T-helper 2 cell (primary cell): ENCODE data around the gene CNGA3.
A peak's percentile ranks its signal among the peaks of the same experiment; 100 is the strongest.
"Not testable (repeated sequence)": the region's sequence is repeated elsewhere in the genome, so short reads cannot be mapped to it uniquely, and the experiment has no call there.

Experiments used
- DNase-seq, 5 experiments: peaks; one replicate each; pipeline versions ENCODE4 v3.0.0 to v3.0.0-alpha.2; 2012 to 2022
- total RNA-seq, 2 donors: gene quantifications; one replicate each; lab custom pipeline; 2026; lab: John Stamatoyannopoulos, UW

Gene CNGA3
- 0 reads per million in 2 donors for total RNA-seq

GRCh38 chr2:98346311-98347236 lies at the start of gene CNGA3:
Gene CNGA3 (plus strand): TSS chr2:98346456. CDS start chr2:98369976, 23,520 bp downstream.
- peak in 1 of 5 experiments; percentile 11 for DNase-seq

GRCh38 chr2:98297817-98298682 lies 48.2 kb upstream of the CNGA3 start:
- no peak for DNase-seq

- DNase-seq = no peak
Measured at GRCh38 chr2:98298683-98299164, 47.5 kb upstream of the CNGA3 start.

GRCh38 chr2:98299211-98299905 lies 46.9 kb upstream of the CNGA3 start:
- no peak for DNase-seq

GRCh38 chr2:98300141-98300874 lies 45.9 kb upstream of the CNGA3 start:
- no peak for DNase-seq

- DNase-seq = no peak
Measured at GRCh38 chr2:98301469-98301868, 44.8 kb upstream of the CNGA3 start.

GRCh38 chr2:98307131-98307696 lies 39.0 kb upstream of the CNGA3 start:
- not testable (repeated sequence) for DNase-seq

GRCh38 chr2:98308068-98308467 lies 38.2 kb upstream of the CNGA3 start:
- no peak for DNase-seq

GRCh38 chr2:98308532-98308931 lies 37.7 kb upstream of the CNGA3 start:
- no peak for DNase-seq

GRCh38 chr2:98309580-98309979 lies 36.7 kb upstream of the CNGA3 start:
- DNase-seq = no peak

GRCh38 chr2:98310010-98310409 lies 36.2 kb upstream of the CNGA3 start:
- DNase-seq = no peak

GRCh38 chr2:98311090-98311489 lies 35.2 kb upstream of the CNGA3 start:
- no peak for DNase-seq

GRCh38 chr2:98311771-98312545 lies 34.3 kb upstream of the CNGA3 start:
- no peak for DNase-seq

- no peak for DNase-seq
Measured at GRCh38 chr2:98313492-98314250, 32.6 kb upstream of the CNGA3 start.

- DNase-seq = no peak
Measured at GRCh38 chr2:98314251-98314650, 32.0 kb upstream of the CNGA3 start.

- DNase-seq = no peak
Measured at GRCh38 chr2:98315957-98316356, 30.3 kb upstream of the CNGA3 start.

- no peak for DNase-seq
Measured at GRCh38 chr2:98317214-98317613, 29.0 kb upstream of the CNGA3 start.

GRCh38 chr2:98320171-98320570 lies 26.1 kb upstream of the CNGA3 start:
- DNase-seq = not testable (repeated sequence)

GRCh38 chr2:98324181-98324580 lies 22.1 kb upstream of the CNGA3 start:
- DNase-seq = no peak

GRCh38 chr2:98327776-98328175 lies 18.5 kb upstream of the CNGA3 start:
- no peak for DNase-seq
